NCI-H524 treated with DMSO at 0.1 percent for 48 hours (cell line): ENCODE data around the gene MYO3B.

Experiments
- DNase-seq: peaks from one replicate; lab custom pipeline; 2025; lab: John Stamatoyannopoulos, UW

The MYO3B gene

DNA sequence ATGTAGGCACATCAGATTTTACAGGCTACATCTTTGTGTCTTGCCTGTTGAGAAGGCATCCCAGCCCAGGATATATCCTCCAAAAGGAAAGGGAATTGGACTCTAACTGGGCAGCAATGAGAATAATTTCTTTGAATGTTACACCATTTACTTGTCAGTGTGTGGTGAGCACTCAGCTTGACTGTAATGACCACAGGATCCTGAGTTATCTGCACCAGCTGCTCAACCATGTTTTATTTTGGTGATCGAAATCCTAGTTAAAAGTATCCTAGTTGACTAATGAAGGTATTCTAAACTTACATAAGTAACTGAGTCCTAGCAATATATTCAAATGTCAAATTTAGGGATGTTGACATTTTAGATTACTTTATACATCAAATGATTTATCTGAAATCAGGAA is 123.0 kb downstream of the MYO3B start:
- no peak for DNase-seq

DNA sequence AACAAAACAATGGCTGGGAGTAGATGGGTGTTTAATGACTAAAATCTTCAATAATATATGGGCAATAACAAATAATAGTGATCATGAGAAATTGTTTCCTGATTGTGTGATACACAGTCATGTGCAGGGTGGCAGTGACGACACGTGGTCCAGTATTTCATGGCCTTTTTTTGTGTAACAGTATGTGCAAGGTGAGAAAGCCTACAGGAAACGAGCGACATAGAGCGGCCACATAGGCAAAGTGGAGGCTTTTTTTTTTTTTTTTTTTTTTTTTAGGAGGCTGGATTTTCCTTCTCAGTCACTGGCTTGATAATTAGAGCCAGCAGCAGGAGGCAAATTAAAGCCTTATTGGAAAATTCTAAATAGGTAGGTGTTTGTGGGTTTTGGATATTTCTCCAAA is 123.7 kb downstream of the MYO3B start:
- no peak for DNase-seq

GRCh38 chr2:170305711-170306110 is 127.8 kb downstream of the MYO3B start:
- no peak for DNase-seq

- no peak for DNase-seq
Measured at GRCh38 chr2:170306293-170306873, 128.4 kb downstream of the MYO3B start.

DNA sequence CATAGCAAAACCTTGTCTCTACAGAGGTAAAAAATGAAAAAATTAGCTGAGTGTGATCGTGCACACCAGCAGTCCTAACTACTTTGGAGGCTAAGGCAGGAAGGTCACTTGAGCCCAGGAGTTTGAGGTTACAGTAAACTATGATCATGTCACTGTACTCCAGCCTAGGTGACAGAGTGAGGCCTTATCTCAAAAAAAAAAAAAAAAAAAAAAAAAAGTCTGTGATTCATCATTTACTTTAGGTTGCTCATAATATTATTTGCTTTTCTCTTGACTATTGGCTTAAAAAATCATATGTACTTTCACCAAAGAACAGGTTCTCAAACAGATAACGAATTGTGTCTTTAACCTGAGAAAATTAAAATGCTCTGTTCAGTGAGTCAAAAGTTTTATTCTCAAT is 129.1 kb downstream of the MYO3B start:
- no peak for DNase-seq

DNA sequence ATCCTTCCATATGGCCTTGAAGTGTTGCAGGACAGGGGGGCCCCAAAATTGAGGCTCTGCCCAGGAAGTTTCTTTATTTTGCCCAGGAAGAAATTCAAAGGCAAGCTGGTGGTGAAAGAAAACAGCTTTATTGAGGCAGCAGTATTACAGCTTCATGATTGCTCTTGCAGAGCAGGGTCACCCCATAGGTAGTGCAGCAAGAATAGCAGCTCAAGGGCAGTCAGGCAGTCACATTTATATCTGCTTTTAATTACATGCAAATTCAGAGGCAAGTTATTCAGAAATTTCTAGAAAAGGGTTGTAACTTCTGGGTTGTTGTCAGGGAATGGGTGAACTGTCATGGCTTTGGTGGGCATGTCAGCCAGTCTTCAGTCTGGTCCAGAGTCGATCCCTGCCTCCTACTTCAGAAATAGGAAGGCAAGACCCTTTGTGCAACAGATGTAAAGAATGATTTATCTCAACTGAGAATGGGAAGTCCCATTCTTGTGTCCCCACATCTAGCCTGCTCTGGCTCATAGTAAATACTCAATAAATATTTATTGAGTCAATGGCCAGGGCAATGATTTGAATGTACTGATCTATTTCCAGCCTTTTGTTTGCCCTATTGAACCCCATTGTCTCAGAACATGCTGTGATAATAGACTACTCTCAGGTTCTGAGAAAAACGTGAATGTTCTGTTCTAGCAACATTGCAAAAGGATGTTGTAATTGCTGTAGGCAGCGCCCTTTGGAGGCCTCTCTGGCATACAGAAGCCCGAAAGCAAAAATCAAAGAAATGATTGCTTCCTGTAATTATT is 129.8 kb downstream of the MYO3B start:
- no peak for DNase-seq

DNA sequence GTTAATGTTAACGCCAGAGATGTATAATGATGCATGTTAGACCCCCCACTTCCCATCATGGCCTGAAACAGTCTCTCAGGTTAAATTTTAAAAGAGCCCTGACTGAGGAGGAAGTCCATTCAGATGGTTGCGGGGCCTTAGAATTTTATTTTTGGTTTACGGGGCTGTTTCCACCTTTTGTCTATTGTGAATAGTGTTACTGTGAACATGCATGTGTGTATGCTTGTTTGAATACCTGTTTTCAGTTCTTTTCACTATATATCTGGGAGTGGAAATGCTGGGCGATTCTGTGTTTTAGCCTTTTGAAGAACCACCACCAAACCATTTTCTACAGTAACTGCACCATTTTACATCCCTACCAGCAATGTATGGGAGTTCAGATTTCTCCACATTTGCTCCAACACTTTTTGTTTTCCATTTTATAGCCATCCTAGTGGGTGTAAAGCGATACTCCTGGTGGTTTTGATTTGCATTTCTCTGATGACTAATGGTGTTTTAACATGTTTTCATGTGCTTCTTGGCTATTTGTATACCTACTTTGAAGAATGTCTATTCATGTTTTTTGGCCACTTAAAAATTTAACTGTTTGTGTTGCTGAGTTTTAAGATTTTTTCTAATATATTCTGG is 133.0 kb downstream of the MYO3B start:
- DNase-seq, result no peak

DNA sequence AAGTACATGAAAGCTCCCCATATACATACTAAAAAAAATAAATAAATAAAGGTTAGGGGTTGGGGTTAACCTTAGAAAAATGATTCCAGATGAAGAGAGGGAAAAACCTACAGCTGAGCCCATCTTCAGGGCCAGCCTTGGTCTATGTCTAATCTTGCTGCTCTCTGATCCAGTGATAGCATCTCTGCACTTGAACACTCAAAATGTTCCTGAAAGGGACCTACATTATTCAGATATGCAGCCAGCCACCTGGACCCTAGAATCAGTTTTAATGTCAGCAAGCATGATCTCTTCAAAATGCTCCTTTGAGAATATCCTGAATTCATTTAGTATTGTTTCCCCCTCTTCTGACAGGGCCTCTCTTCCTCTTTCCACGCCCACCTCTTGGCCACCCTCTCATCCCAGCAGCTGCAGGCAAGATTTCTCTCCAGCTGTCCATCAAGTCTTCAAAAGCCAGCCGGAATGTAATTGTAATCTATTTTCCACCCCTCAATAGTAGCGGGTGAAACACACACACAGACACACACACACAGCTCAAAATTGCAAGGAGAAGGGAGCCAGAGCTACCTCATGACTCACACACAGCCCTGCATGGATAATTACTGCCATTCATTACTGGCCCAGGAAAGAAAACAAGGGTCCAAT is 135.5 kb downstream of the MYO3B start:
- DNase-seq, result no peak

GRCh38 chr2:170313992-170314348 is 136.0 kb downstream of the MYO3B start:
- no peak for DNase-seq

DNA sequence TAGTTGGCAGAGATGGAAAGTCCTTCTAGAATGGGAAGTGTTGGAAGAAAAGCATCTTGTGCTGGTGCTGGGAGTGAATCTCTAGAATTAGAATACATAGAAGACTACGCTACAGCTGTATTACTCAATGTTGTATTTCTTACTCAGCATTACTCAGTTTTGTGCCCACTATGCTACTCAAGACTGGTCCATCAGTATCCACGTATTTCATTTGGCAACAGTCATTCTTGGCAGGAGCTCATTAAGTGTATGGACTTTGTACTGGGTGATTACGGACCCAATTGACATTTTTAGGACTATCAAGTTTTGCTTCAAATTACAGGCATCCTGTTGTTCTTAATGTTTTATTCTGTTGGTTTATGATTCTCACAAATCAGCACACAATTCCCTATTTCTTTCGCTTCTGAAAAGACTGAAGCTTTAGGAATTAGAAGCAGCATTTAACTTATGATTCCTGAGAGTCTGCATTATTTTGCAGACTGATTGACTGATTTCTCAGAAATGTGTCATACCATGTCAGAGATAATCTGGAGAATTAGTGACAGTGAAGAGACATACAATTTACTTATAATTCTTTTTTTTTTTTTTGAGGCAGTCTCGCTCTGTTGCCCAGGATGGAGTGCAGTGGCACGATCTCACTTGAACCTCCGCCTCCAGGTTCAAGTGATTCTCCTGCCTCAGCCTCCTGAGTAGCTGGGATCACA is 136.9 kb downstream of the MYO3B start:
- DNase-seq, result no peak

GRCh38 chr2:170320948-170321347 is 143.0 kb downstream of the MYO3B start:
- DNase-seq, result no peak

DNA sequence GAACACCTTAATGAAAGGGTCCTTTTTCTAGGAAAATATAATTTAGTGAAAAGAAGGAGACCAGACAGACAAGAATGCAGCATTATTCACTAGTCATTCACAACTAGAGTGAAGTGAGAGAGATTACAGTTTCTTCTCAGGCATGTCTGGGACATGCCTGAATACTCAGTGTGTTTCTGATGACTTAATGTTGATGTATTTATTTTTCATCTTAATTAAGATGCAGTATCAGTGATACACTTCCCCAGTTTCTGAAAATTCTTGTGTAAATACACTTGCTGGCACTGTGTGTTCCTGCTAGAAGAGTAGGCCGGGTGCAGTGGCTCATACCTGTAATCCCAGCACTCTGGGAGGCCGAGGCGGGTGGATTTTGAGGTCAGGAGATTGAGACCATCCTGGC is 143.6 kb downstream of the MYO3B start:
- no peak for DNase-seq

DNA sequence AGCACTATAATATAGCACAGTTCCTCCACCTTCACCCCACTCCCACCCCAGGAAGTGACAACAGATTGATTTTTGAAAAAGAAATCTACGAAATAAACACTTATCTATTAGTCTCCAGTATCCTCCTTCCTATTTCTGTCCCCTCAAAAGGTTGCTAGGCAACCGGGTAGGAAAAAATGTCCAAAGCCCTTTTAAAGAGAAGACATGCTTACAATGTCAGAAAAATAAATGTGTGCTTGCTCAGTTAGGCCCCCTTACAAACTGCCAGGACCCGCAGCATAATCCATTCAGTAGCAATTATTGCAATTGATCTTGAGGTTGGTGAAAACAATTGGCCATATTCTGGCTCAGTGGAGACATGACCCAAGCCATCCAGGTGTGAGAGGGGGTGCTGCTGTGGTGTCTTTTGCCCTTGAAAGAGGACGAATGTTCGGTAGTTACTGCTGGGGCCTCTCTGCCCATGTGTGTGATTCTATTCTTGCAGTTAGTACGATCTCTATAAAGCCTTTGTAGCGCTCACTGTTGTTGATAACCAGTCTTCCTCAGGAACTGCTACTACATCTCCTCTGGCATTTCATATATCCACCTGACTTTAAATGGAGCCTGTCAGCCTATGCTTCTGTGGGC is 144.3 kb downstream of the MYO3B start:
- no peak for DNase-seq

- no peak for DNase-seq
Measured at GRCh38 chr2:170323743-170324142, 145.8 kb downstream of the MYO3B start.

- peak; percentile 6 for DNase-seq
Measured at GRCh38 chr2:170324640-170325046, 146.7 kb downstream of the MYO3B start.

DNA sequence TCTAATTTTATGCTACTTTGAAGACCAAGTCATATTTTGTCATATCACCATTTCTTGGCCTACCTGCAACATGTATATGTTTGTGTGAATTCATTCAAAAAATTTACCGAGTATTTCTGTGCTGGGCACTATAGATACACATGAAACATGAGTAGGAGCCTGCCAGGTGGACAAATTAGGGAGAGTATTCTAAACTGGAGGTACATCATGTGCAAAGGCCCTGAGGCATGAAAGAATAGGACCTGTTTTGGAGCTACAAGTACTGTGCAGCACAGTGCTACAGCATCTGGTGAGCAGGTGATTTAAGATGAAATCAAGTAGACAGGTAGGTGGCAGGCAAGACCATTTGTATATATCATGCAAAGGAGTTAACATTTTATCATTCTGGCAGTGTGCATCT is 152.9 kb downstream of the MYO3B start:
- DNase-seq, result no peak

GRCh38 chr2:170332676-170333402 is 154.9 kb downstream of the MYO3B start:
- no peak for DNase-seq

- no peak for DNase-seq
Measured at GRCh38 chr2:170335351-170335750, 157.4 kb downstream of the MYO3B start.

DNA sequence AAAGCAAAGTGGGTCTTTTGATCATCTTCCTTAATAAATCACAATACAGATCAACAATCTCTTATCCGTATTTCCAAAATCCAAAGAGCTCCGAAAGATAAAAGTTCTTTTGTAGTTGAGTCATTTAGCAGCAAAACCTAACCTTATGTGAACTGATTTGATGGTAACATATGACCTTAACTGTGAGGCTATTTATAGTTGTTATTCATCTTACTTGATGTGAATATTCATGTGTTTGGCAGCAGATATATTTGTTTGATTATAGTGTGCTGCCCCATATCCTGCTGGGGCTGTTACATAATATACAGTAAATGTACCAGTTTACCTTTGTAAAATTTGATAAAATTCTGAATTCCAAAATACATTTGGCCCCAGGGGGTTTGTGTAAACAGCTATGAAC is 158.5 kb downstream of the MYO3B start:
- DNase-seq, result no peak

DNA sequence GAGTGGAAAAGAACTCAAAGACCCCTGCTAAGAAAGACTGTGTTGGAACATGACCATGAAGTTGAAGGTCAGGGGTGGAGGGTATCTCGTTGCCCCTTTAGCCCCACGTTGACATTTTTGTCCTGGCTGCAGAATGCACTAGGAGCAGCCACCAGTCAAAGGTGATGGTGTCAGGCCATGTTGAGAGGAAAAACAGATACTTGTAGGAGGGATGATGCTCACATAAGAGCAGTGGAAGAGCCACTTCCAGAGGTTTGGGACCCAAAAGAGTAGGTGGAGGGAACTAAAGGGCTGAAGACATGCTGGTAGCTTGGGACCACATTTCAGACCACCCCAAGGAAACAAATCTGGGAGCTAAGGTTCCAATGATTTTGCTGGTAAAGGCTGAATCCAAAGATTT is 159.0 kb downstream of the MYO3B start:
- DNase-seq, result no peak

- no peak for DNase-seq
Measured at GRCh38 chr2:170339322-170339721, 161.4 kb downstream of the MYO3B start.
